Mucosa of gallbladder (tissue), 1 donor: ENCODE results near the gene MGLL. TPM values are rescaled to one million over a fixed set of nuclear protein-coding genes. Genes with fewer than 3 reads are reported as not detected.
"Not testable (repeated sequence)": the region's sequence is repeated elsewhere in the genome, so short reads cannot be mapped to it uniquely, and the experiment has no call there.

Source experiments
- DNase-seq: peaks from one replicate; pipeline ENCODE4 v3.0.0-alpha.2; 2020; ENCODE audit warnings: low spot score
- total RNA-seq: library from RNA; stranded (reverse); gene quantifications from one replicate; pipeline ENCODE4 v1.2.1, GENCODE V29; 2021
- donor health status: DM: no; HTN: no; CAD: no.

MGLL gene
- total RNA-seq, 1 donor from 2014 or later, result 193 TPM

DNA sequence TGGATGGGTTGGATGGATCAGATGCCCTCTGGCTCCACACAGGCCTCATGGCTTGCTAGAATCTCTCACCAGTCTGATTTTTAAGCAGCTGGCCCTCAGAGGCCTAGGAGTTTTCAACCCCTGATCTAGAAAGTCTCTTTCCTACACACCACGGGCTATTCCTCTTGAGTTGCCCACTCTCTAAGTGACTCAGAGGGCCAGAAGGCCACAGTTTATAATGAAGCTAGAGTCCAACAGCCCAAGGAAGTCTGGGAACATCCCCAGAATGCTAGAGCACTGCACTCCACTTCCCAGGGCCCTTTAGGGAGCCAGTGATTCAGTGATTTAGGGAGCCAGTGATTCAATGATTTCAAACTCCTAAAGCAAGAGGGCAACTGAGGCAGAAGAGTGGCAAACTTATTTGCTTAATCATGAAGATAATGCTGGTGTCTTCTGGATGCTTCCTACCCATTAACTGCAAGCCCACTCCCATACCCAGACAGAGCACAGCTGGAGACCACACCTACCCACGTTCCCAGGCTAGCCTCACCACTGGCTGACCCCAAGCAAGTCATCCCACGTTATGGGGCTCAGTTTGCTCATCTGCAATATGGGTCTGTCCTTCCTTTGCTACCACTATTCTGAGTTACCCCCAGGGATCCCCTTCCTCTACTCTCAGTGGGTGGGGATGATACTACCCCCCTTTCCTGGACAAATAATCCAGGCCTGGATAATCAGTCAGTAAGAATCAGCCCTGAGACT lies 112.8 kb downstream of the MGLL start:
- no peak for DNase-seq

DNA sequence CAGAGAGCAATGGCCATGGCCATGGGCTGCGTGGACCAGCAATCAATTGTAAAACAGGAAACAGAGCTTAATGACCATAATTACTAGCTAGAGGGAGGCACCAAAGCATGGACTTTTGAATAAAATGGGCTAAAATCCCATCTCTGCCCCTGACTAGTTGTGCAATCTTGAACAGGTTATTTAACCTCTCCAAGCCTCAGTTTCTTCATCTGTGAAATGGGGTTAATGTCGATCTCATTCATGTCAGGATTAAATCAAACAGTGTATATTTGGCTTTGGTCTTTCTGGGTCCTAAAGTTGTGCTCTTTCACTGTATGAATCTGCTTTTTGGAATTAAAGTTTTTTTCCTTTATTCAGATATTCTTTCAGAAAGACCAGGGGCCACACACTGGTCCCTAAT lies 113.5 kb downstream of the MGLL start:
- DNase-seq, result no peak

DNA sequence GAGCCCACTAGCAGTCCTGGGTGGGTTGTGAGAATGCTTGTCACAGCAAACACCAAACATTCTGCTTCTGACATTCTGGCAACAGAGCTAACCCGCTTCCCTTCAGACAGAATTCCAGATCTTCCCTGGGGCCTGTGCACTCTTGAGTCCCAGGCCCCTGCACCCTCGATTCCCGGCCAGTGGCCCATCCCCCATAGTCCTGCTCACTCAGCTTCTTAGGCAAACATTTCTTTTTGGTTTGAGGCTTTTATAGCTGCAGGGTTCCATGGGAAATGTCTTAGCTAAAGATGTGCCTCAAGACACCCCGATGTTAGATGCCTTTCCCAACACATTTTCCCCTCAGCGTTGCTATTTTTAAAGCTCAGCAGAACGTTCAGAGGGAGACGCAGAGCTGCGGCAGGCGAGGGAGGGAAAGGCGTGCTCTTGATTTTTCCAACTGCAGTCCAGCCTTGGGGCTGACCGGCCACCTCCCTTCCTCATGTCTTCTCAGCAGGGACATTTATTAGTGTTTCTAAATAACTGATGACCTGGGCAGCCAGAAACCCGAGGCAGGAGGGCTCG lies 114.4 kb downstream of the MGLL start:
- DNase-seq, result no peak

DNA sequence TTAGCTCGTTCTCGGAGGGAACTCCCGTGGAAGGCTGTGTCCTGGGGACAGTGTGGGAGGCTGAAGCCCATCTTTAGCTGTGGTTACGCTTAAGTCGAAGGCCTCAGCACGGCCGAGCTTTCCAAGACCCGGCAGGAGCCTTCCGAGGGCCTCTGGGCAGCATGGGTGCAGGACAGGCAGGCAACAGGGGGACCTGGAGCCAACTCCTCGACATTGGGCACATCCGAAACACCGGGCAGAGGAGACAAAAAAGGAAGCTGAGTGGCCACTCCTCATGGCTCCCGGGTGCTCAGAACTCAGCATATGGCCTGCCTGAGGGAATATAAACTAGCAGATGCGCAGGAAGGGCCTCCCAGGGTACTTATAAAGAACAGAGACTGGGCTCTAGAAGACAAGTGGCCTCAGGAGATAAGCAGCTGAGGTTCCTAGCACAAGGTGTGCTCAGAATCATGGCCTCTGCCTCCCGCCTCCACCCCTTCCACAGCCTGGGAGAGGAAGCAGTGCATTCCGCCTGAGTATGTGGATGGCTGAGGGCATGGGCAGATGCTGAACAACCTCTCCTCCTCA lies 115.4 kb downstream of the MGLL start:
- no peak for DNase-seq

DNA sequence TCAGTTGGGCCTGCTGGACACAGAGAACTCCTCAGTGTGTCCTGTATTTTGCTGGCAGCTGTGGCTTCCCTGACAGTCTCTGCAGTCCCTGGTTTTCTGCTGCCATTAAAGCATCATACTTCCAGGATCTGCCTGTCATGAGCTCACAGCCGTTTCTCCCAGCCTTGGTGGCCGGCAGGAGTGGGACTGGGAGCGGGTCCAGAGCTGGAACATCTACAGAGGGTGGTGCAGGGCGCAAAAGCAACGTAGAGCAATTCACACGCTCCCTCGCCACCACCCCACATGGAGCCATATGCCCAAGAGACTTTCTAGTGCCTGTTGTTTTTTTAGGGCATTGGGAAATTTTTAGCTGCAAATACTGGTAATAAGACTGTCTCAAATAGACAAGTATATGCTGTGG lies 116.0 kb downstream of the MGLL start:
- DNase-seq, result no peak

DNA sequence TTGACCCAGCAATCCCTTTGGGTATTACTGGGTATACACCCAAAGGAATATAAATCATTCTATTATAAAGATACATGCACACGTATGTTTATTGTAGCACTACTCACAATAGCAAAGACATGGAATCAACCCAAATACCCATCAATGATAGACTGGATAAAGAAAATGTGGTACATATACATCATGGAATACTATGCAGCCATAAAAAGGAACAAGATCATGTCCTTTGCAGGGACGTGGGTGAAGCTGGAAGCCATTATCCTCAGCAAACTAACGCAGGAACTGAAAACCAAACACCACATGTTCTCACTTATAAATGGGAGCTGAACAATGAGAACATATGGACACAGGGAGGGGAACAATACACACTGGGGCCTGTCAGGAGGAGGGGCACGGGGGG lies 117.5 kb downstream of the MGLL start:
- not testable (repeated sequence) for DNase-seq

DNA sequence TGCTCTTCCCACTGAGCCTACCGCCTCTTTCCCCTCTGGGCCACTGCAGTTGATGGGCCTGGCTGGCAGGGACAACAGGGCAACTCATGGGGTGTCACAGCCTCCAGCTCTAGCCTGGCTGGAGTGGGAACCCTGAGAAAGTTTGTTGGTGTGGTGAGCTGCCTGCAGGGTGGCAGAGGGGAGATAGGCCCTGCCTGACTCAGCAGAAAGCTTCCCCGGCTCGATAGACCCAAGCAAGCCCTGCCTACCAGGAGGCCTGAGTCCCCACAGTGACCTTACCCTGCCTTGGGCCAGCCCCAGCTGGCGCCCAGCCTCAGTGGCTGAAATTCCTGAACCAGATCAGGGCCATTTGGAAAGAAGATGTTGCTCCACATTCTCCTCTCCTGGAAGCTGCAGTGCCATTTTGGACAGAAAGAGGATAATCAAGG lies 120.2 kb downstream of the MGLL start:
- no peak for DNase-seq

DNA sequence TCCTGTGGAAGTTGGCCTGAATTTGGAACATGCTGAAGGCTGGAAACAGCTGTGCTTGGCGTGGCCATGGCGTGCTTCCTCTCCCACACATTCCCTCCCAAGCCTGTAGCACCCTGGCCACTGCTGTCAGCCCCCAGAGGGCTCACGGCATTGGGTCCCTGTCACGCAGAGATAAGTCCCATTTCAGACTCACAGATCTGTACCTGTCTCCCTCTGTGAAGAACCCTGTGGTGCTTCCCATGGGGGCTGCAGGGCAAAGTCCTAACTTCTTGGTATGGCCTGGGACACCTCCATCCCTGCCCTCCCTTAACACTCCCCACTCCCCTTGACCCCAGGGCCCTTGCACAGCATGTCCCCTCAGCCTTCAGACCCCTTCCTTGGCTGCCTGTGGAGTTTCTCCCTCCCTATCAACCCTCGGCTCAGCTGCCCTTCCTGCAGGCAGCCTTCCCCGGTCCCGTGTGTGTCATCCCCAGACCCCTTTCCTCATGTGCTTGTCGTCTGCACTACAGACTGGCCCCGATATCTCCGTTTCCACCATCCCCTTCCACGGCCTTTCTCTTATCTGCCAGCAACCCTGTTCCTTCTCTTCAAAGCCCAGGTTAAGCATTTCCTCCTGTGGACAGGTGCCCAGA lies 120.9 kb downstream of the MGLL start:
- no peak for DNase-seq

DNA sequence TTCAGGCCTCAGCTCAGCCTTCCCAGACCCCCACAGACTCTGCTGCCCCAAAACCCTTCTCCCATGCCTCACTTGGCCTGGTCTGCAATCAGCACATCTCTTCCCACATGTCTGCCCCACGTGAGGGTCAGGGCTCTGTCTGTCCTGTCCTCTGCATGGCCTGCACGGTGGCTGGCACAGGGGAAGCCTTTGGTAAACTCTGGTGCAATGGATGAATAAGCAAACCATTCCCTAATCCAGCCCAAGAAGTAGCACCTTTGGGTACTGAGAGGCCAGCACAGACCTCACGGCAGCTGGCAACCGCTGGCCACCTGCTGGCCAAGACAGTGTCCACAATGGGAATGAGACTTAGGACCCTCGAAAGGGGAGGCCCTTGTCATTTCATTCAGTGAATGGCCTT lies 121.9 kb downstream of the MGLL start:
- DNase-seq, result no peak

DNA sequence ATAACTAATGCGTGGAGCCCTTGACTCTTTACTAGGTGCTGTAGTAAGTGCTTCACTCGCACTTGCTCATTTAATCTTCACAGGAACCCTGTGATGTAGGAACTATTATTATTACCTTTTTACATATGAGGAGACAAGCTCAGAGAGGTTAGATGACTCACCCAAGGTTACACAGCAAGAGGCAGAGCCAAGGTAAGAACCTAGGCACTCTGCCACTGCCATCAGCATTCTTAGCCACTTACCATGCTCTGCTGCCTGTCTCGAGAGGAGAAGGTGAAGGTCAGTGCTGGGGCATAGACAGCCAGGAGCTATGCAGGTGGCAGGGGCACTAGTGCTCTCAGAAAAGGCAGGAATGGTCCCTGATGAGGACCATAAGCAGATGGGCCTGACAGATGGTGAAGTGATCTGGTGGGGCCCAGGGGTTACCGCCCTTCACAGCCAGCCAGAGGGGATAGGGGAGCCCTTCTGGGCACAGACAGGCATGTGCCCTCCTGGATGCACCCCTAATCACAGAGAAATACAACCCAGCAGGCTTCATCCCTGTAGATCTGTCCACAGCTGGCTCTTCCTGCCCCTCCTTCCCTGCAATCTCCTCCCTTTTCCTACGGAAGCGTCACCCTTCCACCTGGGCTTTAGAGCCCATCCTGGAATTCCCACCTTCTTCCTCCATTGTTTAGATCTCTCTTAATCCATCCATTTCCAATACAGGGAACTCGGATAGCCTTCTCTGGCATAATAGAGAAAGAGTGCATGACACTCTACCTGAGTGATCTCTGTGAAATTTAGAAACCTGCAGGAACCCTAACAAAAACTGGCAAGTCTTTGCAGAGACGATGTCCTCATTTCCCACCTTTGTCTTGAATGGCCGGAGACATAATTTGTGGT lies 122.7 kb downstream of the MGLL start:
- no peak for DNase-seq

DNA sequence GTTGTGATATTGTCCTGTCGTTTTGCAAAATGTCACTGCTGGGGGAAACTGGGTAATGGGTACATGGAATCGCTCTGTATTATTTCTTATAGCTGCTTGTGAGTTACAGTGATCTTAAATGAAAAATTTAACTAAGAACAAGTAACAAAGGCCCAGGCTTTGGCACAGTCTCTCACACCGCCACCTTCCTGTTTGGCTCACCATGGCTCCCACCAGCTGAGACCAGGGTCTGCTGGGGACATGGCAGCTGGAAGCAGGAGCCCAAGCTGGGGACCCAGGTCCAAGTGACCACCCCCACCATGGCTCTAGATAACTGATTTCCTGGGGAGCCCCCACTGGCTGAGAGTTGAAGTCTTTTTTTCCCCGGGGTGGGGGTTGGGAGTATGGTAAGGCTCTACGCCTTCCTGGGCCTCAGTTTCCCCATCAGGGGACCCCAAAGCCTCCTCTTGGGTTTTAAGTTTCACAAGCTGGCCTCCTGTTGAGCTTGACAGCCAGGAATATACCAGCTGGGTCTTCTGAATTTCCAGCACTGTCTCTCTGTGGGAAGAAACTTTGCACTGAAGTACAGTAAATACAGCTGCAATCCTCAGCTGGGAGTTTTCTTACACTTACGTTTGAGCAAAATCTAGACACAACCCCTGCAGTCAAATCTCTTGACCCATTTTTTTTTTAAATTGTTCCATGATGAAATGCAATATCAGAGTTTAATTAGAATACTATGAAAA lies 123.5 kb downstream of the MGLL start:
- no peak for DNase-seq

DNA sequence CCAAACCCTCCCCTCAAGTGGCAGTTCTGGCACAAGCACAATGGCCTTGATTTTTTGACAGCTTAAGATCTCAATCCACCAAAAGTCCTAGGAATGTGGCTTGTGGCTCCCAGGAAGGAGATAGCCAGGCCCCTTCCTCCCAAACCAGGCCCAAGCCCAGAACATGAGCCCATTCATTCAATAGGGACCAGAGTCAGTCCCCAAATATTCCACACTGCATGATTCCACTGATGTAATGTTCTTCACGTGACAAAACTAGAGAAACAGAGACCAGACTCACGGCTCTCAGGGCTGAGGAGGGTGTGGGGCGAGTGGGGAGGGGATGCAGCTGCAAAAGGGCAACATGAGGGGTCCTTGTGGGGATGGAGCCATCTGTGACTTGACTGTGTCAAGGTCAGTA lies 124.0 kb downstream of the MGLL start:
- no peak for DNase-seq

DNA sequence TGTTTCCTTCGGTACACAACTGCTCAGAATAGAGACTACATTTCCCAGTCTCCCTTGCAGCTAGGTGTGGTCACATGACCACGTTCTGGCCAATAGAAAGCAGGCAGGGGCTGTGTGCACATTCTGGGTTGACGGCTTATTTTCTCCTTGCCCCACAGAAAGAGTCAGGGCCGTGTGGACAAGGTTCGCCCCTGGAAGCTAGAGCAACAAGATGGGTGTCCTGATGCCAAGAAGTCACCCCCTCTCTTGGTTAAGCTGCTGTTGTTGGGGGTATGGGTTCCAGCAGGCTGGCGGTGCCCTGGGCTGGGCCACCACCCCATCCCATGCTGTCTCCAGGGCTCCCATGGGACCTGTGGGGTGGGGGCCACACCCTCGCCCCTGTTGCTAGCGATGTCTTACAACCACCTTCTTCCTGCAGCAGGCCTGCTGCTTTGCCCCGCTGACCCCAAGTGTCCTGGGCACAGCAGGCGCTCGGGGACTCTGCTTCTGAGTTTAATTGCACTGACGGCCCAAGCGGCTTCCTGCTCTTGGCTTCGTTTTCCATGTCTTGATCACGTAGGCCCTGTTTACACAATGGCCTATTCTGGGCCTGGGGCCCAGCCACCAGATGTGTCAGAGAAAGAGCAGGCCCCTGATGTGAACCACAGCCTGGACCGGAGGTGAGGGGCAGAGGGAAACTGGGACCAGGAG lies 124.6 kb downstream of the MGLL start:
- DNase-seq, result peak; percentile 72

DNA sequence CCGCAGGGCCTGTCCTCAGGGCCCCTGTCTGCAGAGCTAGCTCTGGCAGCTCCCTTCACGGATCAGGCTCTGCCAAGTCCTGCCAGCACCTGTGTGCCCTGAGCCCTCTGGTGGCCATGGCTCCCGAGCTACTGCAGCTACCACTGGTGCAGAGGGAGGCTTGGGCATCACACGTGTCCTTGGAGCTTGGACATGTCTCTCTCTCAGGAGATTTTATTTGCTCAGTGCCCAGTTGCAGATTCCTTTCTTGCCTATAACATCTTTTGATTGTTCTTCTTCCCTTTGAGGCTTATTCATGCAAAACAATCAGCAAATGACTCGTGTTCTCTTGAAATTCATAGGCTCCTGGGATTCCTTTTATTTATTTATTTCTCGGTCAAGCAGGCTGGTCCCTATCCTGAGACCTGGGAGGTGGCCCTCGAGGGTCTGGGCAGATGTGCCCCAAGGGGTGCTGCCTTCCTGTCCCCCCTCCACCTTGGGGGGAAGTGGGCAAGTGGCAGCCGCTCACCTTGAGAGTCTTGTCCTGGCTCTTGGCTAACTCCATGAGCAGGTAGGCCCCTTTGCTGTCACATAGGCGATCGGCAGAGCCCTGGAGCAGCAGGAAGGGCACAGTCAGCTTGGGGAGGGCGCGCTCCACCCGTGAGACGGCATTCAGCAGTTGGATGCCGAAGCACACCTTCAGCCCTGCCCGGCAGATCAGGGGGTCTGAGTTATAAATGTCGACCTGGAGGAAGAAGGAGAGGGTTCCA lies 127.7 kb downstream of the MGLL start:
- peak; percentile 46 for DNase-seq

DNA sequence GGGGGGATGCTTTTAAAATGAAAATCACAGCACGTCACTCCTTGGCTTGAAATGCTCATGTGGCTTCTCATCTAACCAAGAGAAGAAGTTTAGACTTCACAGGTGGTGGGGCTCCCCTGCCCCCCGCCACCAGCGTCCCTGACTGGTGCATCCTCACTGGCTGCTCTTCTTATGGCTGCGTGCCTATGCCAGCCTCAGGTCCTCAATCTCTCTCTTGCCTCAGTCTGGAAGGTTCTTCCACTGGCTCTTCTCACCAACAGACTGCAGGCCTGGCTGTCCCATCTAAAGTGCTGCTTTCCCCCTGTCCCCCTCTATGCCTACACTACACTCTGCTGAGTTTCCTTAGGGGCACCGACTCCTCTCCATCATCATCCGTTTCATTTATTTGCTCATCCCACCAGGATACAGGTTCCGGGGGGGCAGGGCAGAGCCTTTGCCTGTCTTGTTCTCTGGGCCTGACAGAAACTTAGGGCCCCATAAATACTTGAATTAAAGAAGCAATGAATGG lies 128.9 kb downstream of the MGLL start:
- no peak for DNase-seq

DNA sequence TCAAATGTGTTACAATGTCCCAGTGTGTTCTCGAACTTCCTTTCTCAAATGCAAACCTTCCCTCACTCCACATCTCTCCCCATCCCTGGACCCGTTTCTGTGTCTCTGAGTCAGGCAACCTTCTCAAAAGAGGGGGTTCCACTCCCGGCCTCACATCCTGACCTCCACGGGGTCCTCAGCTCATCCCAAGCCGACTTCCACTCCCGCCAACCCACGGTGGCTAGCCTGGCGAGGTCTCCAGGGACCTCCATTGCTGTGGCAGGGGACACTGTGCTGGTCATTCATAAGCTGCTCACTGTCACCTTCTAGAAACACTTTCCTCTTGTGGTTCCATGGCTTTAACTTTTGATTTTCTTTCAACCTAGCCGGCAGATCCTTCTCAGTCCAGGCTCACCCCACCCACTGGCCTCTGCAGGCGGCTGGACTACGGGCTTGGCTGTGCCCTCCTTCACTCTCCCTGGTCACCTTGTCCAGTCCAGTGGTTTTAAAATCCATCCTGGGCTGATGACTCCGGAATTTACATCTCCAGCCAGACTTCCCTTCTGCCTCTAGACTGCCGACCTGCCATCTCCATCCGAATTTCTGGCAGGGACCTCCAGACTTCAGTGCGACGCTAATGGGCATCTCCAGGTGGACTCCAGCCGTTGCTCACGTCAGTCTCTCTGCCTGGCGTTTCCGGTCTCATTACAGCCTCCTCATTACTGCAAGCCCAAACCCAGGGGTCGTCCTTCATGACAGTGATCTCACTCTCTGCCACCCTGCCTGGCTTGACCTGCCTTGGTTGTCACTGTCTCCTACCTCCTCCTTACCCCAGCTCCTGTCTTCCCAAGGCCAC lies 129.6 kb downstream of the MGLL start:
- no peak for DNase-seq

DNA sequence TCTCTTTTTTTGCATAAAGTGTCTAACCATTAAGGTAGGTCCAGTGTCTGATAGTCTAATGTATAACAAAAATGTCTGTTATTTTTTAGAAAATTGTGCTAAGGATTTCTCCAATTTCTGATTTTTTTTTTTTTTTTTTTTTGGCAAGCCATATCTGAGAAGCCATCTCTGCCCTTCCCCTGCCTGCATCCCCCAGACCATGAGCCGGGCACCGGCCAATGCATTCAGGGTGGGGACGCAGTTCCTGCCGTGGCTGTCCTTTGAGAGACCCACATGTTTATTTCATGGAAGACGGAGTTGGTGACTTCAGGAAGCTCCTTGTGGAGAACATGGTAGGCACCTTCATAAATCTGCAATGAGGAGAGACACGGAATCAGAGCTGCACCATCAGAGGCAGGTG lies 130.3 kb downstream of the MGLL start:
- no peak for DNase-seq

DNA sequence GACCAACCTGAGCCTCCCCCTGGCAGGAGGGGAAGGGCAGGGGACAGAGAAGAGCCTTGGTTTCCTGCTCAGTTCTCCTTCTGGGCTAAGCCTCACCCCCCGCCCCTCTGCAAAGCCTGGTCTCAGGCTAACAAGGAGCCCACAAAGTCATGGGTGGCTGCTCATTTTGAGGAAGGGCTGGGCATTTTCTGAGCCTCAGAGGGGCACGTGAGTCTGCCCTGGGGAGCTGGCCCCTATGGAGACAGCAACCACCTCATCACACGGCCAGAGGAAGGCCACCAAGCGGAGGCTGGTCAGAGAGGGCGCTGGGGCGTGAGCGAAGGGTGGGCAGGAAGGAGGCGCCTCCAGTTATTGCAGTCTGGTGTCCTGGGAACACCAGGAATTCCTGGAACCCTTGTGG lies 130.8 kb downstream of the MGLL start:
- DNase-seq, result no peak
